HG02870 (cell line): ENCODE results near the gene RHBDL1.

ENCODE experiments used
- ATAC-seq: cut with Tn5 transposase; IDR thresholded peaks from one replicate; pipeline ENCODE4 v1.9.1; 2021; ENCODE audit warnings: mild to moderate bottlenecking, moderate library complexity; ENCODE audit not compliant: unreplicated experiment

RHBDL1 gene

GRCh38 chr16:674968-675883 is at the start of gene RHBDL1:
RHBDL1 (plus strand) TSS chr16:675671; CDS start chr16:675791, 120 bp downstream.
- no peak for ATAC-seq

GRCh38 chr16:625977-626765 is 49.3 kb upstream of the RHBDL1 start:
- no peak for ATAC-seq

GRCh38 chr16:626787-627453 is 48.6 kb upstream of the RHBDL1 start:
- ATAC-seq, result no peak

- no peak for ATAC-seq
These were observed 47.8 kb upstream of the RHBDL1 start for GRCh38 chr16:627454-628239.

GRCh38 chr16:628321-629061 is 47.0 kb upstream of the RHBDL1 start:
- ATAC-seq, result no peak

GRCh38 chr16:629185-629832 is 46.2 kb upstream of the RHBDL1 start:
- ATAC-seq, result no peak

GRCh38 chr16:629833-630248 is 45.6 kb upstream of the RHBDL1 start:
- ATAC-seq, result no peak

- ATAC-seq, result no peak
These were observed 45.1 kb upstream of the RHBDL1 start for GRCh38 chr16:630249-630814.

GRCh38 chr16:630815-631405 is 44.6 kb upstream of the RHBDL1 start, which contains the start of gene WFIKKN1:
WFIKKN1 (plus strand) TSS chr16:630985; CDS start chr16:631254, 269 bp downstream.
- ATAC-seq, result no peak

- no peak for ATAC-seq
These were observed 43.6 kb upstream of the RHBDL1 start for GRCh38 chr16:631808-632358.

GRCh38 chr16:632486-633335 is 42.8 kb upstream of the RHBDL1 start:
- ATAC-seq, result no peak

- no peak for ATAC-seq
These were observed 42.0 kb upstream of the RHBDL1 start for GRCh38 chr16:633336-634050.

- ATAC-seq, result no peak
These were observed 41.3 kb upstream of the RHBDL1 start for GRCh38 chr16:634051-634670.

- ATAC-seq, result no peak
These were observed 40.5 kb upstream of the RHBDL1 start for GRCh38 chr16:634996-635395.

GRCh38 chr16:635573-636205 is 39.8 kb upstream of the RHBDL1 start:
- ATAC-seq, result no peak
